ENCODE measurements around the gene GOLGA6L1.
"Not testable (repeated sequence)": the region's sequence is repeated elsewhere in the genome, so short reads cannot be mapped to it uniquely, and the experiment has no call there.

DNA sequence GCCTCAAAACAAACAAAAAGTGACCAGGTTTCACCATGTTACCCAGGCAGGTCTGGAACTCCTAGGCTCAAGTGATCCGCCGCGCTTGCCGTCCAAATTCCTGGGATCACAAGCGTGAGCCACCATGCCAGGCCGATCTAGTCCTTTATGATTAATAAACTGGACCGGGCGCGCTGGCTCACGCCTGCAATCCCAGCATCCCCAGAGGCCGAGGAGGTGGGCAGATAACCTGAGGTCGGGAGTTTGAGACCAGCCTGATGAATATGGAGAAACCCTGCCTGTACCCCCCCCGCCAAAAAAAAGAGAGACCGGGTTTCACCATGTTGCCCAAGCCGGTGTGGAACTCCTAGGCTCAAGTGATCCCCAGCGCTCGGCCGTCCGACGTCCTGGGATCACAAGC, 40.1 kb upstream of the GOLGA6L1 start:
- TF ChIP-seq, protein P1, sequence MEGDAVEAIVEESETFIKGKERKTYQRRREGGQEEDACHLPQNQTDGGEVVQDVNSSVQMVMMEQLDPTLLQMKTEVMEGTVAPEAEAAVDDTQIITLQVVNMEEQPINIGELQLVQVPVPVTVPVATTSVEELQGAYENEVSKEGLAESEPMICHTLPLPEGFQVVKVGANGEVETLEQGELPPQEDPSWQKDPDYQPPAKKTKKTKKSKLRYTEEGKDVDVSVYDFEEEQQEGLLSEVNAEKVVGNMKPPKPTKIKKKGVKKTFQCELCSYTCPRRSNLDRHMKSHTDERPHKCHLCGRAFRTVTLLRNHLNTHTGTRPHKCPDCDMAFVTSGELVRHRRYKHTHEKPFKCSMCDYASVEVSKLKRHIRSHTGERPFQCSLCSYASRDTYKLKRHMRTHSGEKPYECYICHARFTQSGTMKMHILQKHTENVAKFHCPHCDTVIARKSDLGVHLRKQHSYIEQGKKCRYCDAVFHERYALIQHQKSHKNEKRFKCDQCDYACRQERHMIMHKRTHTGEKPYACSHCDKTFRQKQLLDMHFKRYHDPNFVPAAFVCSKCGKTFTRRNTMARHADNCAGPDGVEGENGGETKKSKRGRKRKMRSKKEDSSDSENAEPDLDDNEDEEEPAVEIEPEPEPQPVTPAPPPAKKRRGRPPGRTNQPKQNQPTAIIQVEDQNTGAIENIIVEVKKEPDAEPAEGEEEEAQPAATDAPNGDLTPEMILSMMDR (conservative IDR thresholded peaks at IDR 0.05) = not testable (repeated sequence)
- TF ChIP-seq ZFX (IDR thresholded peaks at IDR 0.05) = not testable (repeated sequence)
